Panc1 (cell line): ENCODE data around the gene SKAP1. TPM values are rescaled to one million over a fixed set of nuclear protein-coding genes. Genes with fewer than 3 reads are reported as not detected.

Experiments
- ATAC-seq: fragments of 200-7000 bp; cut with Tn5 transposase; 2 replicates; pipeline ENCODE4 v1.9.1; 2020; ENCODE audit warnings: mild to moderate bottlenecking, moderate library complexity
- BruUV-seq: library from RNA; stranded (reverse); fragments of 400-500 nt; replicated peaks from 2 replicates; lab custom pipeline; 2021; lab: Mats Ljungman, UMichigan
- CTCF ChIA-PET: fragments of 300-600 bp; sonication (Branson Sonifier 250); formaldehyde crosslinking; loops from one replicate; lab custom pipeline; 2022; ENCODE audit warnings: antibody characterized with exemption; lab: Charles Lee
- POLR2A ChIA-PET: fragments of 300-600 bp; sonication (Branson Sonifier 250); formaldehyde crosslinking; loops from one replicate; lab custom pipeline; 2022; ENCODE audit warnings: antibody characterized with exemption; lab: Charles Lee
- DNase-seq: peaks from one replicate; pipeline ENCODE4 v3.0.0-alpha.2; 2010; ENCODE audit warnings: low read depth, low spot score
- H3K27ac ChIP-seq: 2 replicates; pipeline ENCODE4 v1.5.1; 2011; ENCODE audit warnings: mild to moderate bottlenecking, low read length, inconsistent platforms
- H3K27me3 ChIP-seq: fragments of 200-500 bp; sonication (Bioruptor generic); 2 replicates; pipeline ENCODE4 v1.6.0; 2014; ENCODE audit warnings: low read length, inconsistent platforms; ENCODE audit not compliant: control insufficient read depth, insufficient read depth
- H3K36me3 ChIP-seq: fragments of 200-500 bp; sonication (Bioruptor generic); 2 replicates; pipeline ENCODE4 v1.5.1; 2014; ENCODE audit warnings: inconsistent platforms, mild to moderate bottlenecking, low read length, moderate library complexity; ENCODE audit not compliant: control insufficient read depth, insufficient read depth
- H3K4me1 ChIP-seq: 2 replicates; pipeline ENCODE4 v1.5.1; 2011; ENCODE audit warnings: inconsistent platforms, mild to moderate bottlenecking, low read length, moderate library complexity; ENCODE audit not compliant: control insufficient read depth, insufficient read depth
- H3K4me3 ChIP-seq, 2 experiments: 2 replicates each; pipeline ENCODE4 v1.5.1; 2011 to 2012; ENCODE audit warnings: low read depth in 2 of 2, low read length in 2 of 2, mild to moderate bottlenecking in 2 of 2, inconsistent platforms in 1 of 2, moderate library complexity in 1 of 2
- H3K9me3 ChIP-seq: fragments of 200-500 bp; sonication (Bioruptor generic); 2 replicates; pipeline ENCODE4 v1.5.1; 2014; ENCODE audit warnings: low read depth, mild to moderate bottlenecking, inconsistent platforms, low read length, moderate library complexity; ENCODE audit not compliant: control insufficient read depth, insufficient read depth
- CTCF ChIP-seq: fragments of 450-650 bp; IDR thresholded peaks from 2 replicates; pipeline ENCODE4 v1.5.1; 2017; ENCODE audit warnings: mild to moderate bottlenecking
- POLR2AphosphoS5 ChIP-seq: IDR thresholded peaks from 2 replicates; pipeline ENCODE4 v1.6.1; 2012; ENCODE audit warnings: mild to moderate bottlenecking, low read depth, low read length, moderate library complexity
- REST ChIP-seq, 2 experiments: IDR thresholded peaks; 2 replicates each; pipeline ENCODE4 v1.6.1; 2011 to 2012; ENCODE audit warnings: low read depth in 2 of 2, control low read depth in 1 of 2, low read length in 1 of 2, mild to moderate bottlenecking in 1 of 2, moderate library complexity in 1 of 2; ENCODE audit not compliant: insufficient read depth in 1 of 2
- SIN3A ChIP-seq: IDR thresholded peaks from 2 replicates; pipeline ENCODE4 v1.6.1; 2012; ENCODE audit warnings: low read depth, mild to moderate bottlenecking, low read length, moderate library complexity, borderline replicate concordance; ENCODE audit not compliant: insufficient read depth
- TCF7L2 ChIP-seq: IDR thresholded peaks from 2 replicates; pipeline ENCODE4 v1.6.1; 2011; ENCODE audit warnings: mild to moderate bottlenecking, low read depth, low read length, inconsistent platforms
- in situ Hi-C: cut with HindIII; loops from 2 replicates; pipeline ENCODE4 v1.10.0; 2016; ENCODE audit warnings: low sequenced_read_pairs, low pct_unique_long_range_greater_than_20kb
- intact Hi-C: fragments of 100-400 bp; cut with micrococcal nuclease; formaldehyde crosslinking; loops from one replicate; pipeline ENCODE4 v1.10.0; 2022; ENCODE audit not compliant: unreplicated experiment
- total RNA-seq: library from RNA; stranded (reverse); gene quantifications from one replicate; pipeline ENCODE4 v1.2.1, GENCODE V29; 2021; ENCODE audit not compliant: unreplicated experiment

Gene SKAP1
- total RNA-seq, 1 experiment from 2014 or later = 0.90 TPM

- ATAC-seq = no peak
- no peak overlapping the region for H3K4me3 ChIP-seq
Observed at GRCh38 chr17:48178317-48178716, 251.7 kb downstream of the SKAP1 start.

GRCh38 chr17:48177816-48178215, 252.2 kb downstream of the SKAP1 start:
- ATAC-seq (no peak), DNase-seq (no peak)
- Histone ChIP-seq H3K27ac (no peak overlapping the region), H3K36me3 (no peaks in the 10 kb centered on the region), H3K4me3 (no peak overlapping the region), H3K9me3 (no peaks in the 10 kb centered on the region), H3K4me1 (no peaks in the 10 kb centered on the region), H3K27me3 (peaks cover 6% of the 10 kb centered on the region)
- ChIA-PET CTCF (no interaction called here), POLR2A (no interaction called here)
- intact Hi-C loops = no loop called here
- no TSS peak for BruUV-seq
- TF ChIP-seq POLR2AphosphoS5 (no peak), REST (IDR thresholded peaks at IDR 0.05; ENCODE audit: insufficient read depth in 1 of 2, low read depth in 2 of 2, low read length in 1 of 2) (no peak), CTCF (no peak), SIN3A (no peak), TCF7L2 (no peak)
- in situ Hi-C loops = no loop called here

More at GRCh38 chr17:48178317-48178716, 251.7 kb downstream of the SKAP1 start:
- Histone ChIP-seq H3K27me3 (peaks cover 8% of the 10 kb centered on the region), H3K4me1 (no peaks in the 10 kb centered on the region), H3K9me3 (no peaks in the 10 kb centered on the region), H3K27ac (no peak overlapping the region), H3K36me3 (no peaks in the 10 kb centered on the region)
- ChIA-PET CTCF (no interaction called here), POLR2A (no interaction called here)
- in situ Hi-C loops (no loop called here), intact Hi-C loops (no loop called here)
- DNase-seq = no peak
- no peak for TF ChIP-seq CTCF
- TF ChIP-seq REST (IDR thresholded peaks at IDR 0.05; ENCODE audit: insufficient read depth in 1 of 2, low read depth in 2 of 2, low read length in 1 of 2) = no peak
- no peak for TF ChIP-seq SIN3A
- no peak for TF ChIP-seq TCF7L2
- no peak for TF ChIP-seq POLR2AphosphoS5
- BruUV-seq = no TSS peak
